A673 (cell line): ENCODE results near the gene TAOK3. TPM values are rescaled to one million over a fixed set of nuclear protein-coding genes. Genes with fewer than 3 reads are reported as not detected.

ENCODE experiments used
- BruUV-seq: library from RNA; stranded (reverse); fragments of 400-500 nt; replicated peaks from 2 replicates; lab custom pipeline; 2021; lab: Mats Ljungman, UMichigan
- CTCF ChIA-PET: fragments of 300-600 bp; sonication (Branson Sonifier 250); formaldehyde crosslinking; loops from one replicate; lab custom pipeline; 2022; ENCODE audit warnings: antibody characterized with exemption; lab: Charles Lee
- POLR2A ChIA-PET: fragments of 300-600 bp; sonication (Branson Sonifier 250); formaldehyde crosslinking; loops from one replicate; lab custom pipeline; 2022; ENCODE audit warnings: antibody characterized with exemption; ENCODE audit not compliant: low non-redundant PET; lab: Charles Lee
- DNase-seq: peaks from one replicate; pipeline ENCODE4 v3.0.0-alpha.2; 2015; ENCODE audit warnings: low spot score
- H3K27ac ChIP-seq: fragments of 200-600 bp; sonication (generic); 2 replicates; pipeline ENCODE4 v1.5.1; 2016; ENCODE audit warnings: mixed run types, low read depth, mild to moderate bottlenecking, mixed read lengths, antibody characterized with exemption, low read length; ENCODE audit not compliant: poor library complexity, severe bottlenecking
- H3K27me3 ChIP-seq: fragments of 200-600 bp; sonication (generic); replicated peaks from 2 replicates; pipeline ENCODE4 v1.6.1; 2017; ENCODE audit warnings: mixed run types, low read depth, mild to moderate bottlenecking, mixed read lengths, antibody characterized with exemption, low read length; ENCODE audit not compliant: insufficient read depth, poor library complexity
- H3K36me3 ChIP-seq: fragments of 200-600 bp; sonication (generic); 2 replicates; pipeline ENCODE4 v1.6.1; 2016; ENCODE audit warnings: mixed run types, mild to moderate bottlenecking, mixed read lengths, antibody characterized with exemption, low read length; ENCODE audit not compliant: insufficient read depth, poor library complexity, severe bottlenecking
- H3K4me1 ChIP-seq: fragments of 200-600 bp; sonication (generic); 2 replicates; pipeline ENCODE4 v1.6.1; 2017; ENCODE audit warnings: mixed run types, mild to moderate bottlenecking, mixed read lengths, antibody characterized with exemption, low read length; ENCODE audit not compliant: insufficient read depth, poor library complexity, severe bottlenecking
- H3K4me3 ChIP-seq: fragments of 200-600 bp; sonication (generic); 2 replicates; pipeline ENCODE4 v1.5.1; 2016; ENCODE audit warnings: low read depth, mixed run types, mild to moderate bottlenecking, mixed read lengths, low read length; ENCODE audit not compliant: poor library complexity, severe bottlenecking
- H3K9me3 ChIP-seq: fragments of 200-600 bp; sonication (generic); 2 replicates; pipeline ENCODE4 v1.6.1; 2016; ENCODE audit warnings: mixed run types, low read depth, mild to moderate bottlenecking, mixed read lengths, antibody characterized with exemption, low read length; ENCODE audit not compliant: poor library complexity, severe bottlenecking
- EZH2 ChIP-seq: fragments of 200-600 bp; sonication (generic); IDR thresholded peaks from 2 replicates; pipeline ENCODE4 v1.6.1; 2017; ENCODE audit warnings: borderline replicate concordance, low read depth, mild to moderate bottlenecking, mixed read lengths, antibody characterized with exemption, low read length; ENCODE audit not compliant: poor library complexity, severe bottlenecking
- intact Hi-C: fragments of 100-400 bp; cut with micrococcal nuclease; formaldehyde crosslinking; loops from one replicate; pipeline ENCODE4 v1.10.0; 2022; ENCODE audit not compliant: unreplicated experiment
- total RNA-seq: library from RNA; stranded (reverse); gene quantifications from 2 replicates; pipeline ENCODE4 v1.2.3, GENCODE V29; 2021
- TF ChIP-seq, protein P1 (sequence below): fragments of 300-800, 200-600 bp; sonication (generic); conservative IDR thresholded peaks from 2 replicates; pipeline ENCODE4 v1.5.1; 2017; ENCODE audit warnings: low read depth, mild to moderate bottlenecking, antibody characterized with exemption, low read length, moderate library complexity, mixed read lengths

TAOK3 gene
- total RNA-seq, 1 experiment from 2014 or later = 48.9 TPM

DNA sequence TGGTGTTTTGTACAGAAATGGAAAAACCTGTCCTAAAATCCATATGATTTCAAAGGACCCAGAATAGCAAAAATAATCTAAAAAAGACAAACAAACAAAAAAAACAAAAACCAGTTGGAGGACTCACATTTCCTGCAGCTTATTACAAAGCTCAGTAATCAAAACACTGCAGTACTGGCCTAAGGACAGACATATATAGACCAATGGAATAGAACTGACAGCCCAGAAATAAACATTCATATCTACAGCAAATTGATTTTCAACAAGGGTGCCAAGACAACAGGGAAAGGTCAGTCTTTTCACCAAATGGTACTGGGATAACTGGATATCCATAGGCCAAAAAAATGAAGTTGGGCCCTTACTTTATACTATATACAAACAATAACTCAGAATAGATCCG, 55.0 kb downstream of the TAOK3 start:
- ChIA-PET POLR2A (no interaction called here), CTCF (no interaction called here)
- no peak for TF ChIP-seq EZH2
- TF ChIP-seq, protein P1, sequence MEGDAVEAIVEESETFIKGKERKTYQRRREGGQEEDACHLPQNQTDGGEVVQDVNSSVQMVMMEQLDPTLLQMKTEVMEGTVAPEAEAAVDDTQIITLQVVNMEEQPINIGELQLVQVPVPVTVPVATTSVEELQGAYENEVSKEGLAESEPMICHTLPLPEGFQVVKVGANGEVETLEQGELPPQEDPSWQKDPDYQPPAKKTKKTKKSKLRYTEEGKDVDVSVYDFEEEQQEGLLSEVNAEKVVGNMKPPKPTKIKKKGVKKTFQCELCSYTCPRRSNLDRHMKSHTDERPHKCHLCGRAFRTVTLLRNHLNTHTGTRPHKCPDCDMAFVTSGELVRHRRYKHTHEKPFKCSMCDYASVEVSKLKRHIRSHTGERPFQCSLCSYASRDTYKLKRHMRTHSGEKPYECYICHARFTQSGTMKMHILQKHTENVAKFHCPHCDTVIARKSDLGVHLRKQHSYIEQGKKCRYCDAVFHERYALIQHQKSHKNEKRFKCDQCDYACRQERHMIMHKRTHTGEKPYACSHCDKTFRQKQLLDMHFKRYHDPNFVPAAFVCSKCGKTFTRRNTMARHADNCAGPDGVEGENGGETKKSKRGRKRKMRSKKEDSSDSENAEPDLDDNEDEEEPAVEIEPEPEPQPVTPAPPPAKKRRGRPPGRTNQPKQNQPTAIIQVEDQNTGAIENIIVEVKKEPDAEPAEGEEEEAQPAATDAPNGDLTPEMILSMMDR = no peak
- no peaks in the 10 kb centered on the region for H3K27me3 ChIP-seq
- H3K4me1 ChIP-seq = peaks cover 55% of the 10 kb centered on the region
- no TSS peak for BruUV-seq
- no peak for DNase-seq
- H3K27ac ChIP-seq = no peak overlapping the region
- intact Hi-C loops = no loop called here
- no peak overlapping the region for H3K4me3 ChIP-seq
- no peaks in the 10 kb centered on the region for H3K36me3 ChIP-seq
- peaks cover 9% of the 10 kb centered on the region for H3K9me3 ChIP-seq

DNA sequence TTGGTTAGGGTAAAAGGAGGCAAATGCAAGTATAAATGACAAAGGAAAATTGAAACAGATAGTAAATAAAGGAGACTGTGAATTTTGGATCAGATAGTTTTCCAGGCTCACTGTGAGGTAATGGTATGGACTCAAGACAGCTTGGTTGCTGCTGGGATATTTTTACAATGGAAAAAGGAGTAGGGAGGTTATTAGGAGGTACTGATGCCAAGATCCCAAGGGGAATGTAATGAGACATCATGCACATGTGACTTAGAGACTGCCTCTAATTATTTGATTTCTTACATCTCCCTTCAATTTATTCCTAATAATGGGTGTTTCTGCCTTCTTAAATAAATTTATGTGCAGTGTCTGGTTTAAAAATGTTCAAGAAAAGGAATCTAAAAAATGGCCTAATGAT, 56.9 kb downstream of the TAOK3 start:
- no TSS peak for BruUV-seq
- POLR2A ChIA-PET = no interaction called here

DNA sequence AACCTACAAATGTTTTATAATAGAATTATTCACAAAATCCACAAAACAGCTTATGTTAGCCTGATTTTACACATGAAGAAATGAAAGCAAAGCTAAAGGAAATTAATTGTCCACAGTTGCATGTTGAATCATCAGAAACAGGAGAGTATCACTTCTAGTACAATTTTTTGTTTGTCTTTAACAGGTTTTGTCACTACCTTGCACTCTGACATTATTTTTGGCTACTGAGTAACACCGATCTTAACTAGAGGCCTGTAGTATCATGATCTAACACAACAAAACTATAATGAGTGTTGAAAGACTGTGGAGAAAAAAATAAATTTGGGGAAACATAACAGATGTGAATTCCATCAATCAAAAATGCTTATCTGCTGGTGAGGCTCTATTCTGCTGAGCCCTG, 60.1 kb downstream of the TAOK3 start:
- H3K4me1 ChIP-seq = peaks cover 67% of the 10 kb centered on the region
- H3K27me3 ChIP-seq = no peaks in the 10 kb centered on the region
- intact Hi-C loops = no loop called here
- no peaks in the 10 kb centered on the region for H3K9me3 ChIP-seq
- BruUV-seq = no TSS peak
- H3K36me3 ChIP-seq = no peaks in the 10 kb centered on the region
- ChIA-PET POLR2A (no interaction called here), CTCF (interaction anchor here (0.6 kb wide), 1 partner anchor 13 kb away, joined by 3 read pairs; no protein-coding TSS in a partner anchor)
- no peak overlapping the region for H3K4me3 ChIP-seq
- DNase-seq = no peak
- TF ChIP-seq, protein P1 = no peak
- no peak for TF ChIP-seq EZH2
- H3K27ac ChIP-seq = peak overlapping the region; percentile 72

More for the DNA sequence above, 56.9 kb downstream of the TAOK3 start:
- H3K9me3 ChIP-seq = peaks cover 9% of the 10 kb centered on the region
- intact Hi-C loops = no loop called here
- CTCF ChIA-PET = no interaction called here
- no peak overlapping the region for H3K4me3 ChIP-seq
- no peak for DNase-seq
- peaks cover 62% of the 10 kb centered on the region for H3K4me1 ChIP-seq
- no peak overlapping the region for H3K27ac ChIP-seq
- TF ChIP-seq, protein P1 = no peak
- no peaks in the 10 kb centered on the region for H3K36me3 ChIP-seq
- no peaks in the 10 kb centered on the region for H3K27me3 ChIP-seq
